GM18907 (cell line): ENCODE data around the gene ECE1.
"Not testable (repeated sequence)": the region's sequence is repeated elsewhere in the genome, so short reads cannot be mapped to it uniquely, and the experiment has no call there.

Experiments used
- ATAC-seq: cut with Tn5 transposase; IDR thresholded peaks from one replicate; pipeline ENCODE4 v1.9.1; 2021; ENCODE audit warnings: mild to moderate bottlenecking, moderate library complexity; ENCODE audit not compliant: unreplicated experiment

The ECE1 gene

DNA sequence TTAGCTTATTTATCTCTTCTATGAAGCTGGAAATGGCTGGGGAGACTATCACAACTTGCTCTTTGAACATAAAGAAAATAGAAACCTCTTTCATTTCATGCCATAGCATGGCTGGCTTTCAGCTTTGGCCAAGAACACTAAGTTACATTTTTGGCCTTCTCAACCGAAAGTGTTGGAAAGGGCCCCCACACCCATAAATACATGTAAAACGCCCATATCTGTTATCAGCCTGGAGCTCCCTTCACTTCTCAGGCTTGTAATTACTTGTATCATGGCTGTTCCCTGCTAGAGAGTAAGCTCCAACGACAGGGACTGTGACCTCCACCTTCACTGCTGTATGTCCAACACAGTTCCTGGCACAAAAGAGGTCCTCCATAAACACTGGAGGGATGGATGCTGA, 100.8 kb downstream of the ECE1 start:
- no peak for ATAC-seq

DNA sequence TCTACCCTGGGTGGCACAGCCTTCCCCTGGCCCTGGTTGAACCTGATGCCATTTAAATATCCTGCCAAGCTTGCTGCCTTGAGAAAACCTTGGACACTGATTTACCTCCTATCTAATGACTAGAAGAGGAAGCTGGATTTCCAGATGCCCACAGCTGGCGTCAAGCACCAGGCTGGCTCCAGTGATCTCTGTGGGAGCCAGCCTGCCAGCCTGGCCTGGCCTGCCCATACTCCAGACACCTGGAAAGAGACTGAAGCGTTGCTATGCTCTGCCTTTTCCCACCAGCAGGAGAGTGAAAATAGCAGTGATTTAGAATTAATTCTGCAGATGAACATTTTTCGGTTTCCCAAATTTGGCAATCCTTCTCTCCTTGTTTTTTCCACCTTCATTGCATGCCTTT, 102.0 kb downstream of the ECE1 start:
- no peak for ATAC-seq

GRCh38 chr1:21185221-21185731, 105.0 kb downstream of the ECE1 start:
- ATAC-seq: no peak

- no peak for ATAC-seq
Observed at GRCh38 chr1:21184276-21184675, 106.0 kb downstream of the ECE1 start.

GRCh38 chr1:21182181-21182731, 108.0 kb downstream of the ECE1 start:
- no peak for ATAC-seq

DNA sequence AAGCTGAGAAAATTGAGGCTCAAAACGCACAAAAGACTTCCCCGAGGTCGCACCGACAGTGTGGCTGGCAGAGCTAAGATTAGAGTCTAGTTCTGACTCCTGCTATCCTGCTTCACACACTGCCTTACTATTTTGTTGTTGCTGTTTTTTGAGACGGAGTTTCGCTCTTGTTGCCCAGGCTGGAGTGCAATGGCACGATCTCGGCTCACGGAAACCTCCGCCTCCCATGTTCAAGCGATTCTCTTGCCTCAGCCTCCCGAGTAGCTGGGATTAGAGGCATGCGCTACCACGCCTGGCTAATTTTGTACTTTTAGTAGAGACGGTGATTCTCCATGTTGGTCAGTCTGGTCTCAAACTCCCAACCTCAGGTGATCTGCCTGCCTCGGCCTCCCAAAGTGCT, 112.0 kb downstream of the ECE1 start:
- ATAC-seq: not testable (repeated sequence)

DNA sequence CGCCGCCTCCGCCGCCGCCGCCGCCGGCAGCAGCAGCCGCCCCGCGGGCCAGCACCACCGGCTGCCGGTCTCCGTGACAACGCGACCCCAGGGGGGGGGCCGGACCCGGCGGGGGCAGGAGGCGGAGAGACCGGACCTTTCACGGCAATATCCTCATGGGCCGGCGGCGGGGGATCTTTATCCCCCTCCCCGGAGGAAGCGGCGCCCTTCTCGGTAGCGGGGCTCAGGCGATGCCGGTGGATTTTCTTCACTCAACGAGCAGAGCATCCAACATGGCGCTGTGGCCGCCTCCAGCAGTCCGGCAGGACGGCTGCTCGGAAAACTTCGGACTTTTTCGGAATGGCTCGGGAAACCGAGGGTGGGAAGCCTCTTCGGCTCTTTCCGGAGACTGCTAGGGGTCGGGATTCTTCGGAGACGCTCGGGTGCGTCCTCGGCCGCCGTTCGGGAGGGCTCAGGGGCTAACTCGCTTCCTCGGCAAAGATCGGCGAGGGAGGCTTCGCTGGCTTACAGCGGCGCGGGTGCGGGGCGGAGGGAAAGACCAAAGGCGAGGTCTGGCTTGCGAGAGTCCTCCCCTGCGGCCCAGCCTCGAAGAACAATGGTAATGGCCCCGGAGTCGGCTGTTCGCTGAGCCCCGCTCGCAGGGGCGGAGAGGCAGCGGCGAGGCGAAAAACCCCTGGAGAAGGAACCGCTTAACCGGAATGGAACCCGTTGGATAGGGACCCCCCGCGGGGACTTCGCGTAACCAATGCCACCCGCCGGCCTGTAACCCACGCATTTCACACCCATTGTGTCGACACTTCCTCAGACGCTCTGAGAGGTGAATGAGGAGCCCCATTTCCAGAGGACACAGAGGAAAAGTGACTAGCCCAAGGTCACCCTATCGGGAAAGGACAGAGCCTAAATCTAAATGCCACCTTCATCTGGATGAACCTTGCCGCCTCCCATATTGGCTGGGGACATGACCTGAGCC, 113.4 kb downstream of the ECE1 start, which contains the start of gene EIF4G3:
Gene EIF4G3, minus strand, starts transcription at position 312 of the 970 bp plus-strand sequence. CDS start 174,155 bp downstream, outside the sequence.
- peak; percentile 93 for ATAC-seq

DNA sequence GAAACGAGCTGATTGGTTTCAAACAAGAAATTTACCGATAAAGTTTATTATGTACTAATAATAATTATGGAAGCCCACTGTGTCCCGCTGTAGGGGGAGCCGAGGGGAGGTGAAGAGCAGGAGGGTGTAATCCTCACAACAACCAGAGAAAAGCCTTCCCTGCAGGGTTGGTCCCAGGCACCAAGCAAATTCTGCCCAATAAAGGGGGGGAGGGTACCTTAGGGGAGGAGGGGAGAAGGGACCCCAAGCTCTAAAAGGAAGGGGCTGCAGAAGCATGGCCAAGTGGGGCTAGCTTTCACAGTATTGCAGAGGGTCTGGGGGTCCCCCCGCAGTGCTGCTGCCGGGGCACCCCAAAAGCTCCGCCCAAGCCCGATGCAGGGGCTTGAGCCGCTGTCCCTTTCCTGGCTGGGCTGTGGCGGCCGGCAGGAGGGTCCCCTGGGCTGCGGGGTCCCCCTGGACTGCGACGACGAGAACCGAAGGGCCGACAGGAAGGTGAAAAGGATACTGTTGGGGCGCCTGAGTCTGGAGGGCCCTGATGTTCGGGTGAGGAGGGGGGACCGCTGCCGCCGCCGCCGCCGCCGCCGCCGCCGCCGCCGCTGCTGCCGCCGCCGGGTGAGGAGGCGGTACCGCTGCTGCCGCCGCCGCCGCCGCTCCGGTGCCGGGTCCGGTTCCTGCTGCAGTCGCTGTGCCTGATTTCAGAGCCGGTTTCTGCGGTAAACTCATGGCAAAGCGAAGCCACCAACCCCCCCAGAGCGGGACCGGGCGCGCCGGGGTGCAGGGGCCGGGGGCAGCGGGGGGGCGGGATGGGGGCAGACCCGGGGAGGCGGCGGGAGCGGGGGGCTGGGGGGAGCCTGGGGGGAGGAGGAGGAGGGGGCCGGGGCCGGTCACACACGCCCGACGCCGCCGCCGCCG, 114.3 kb downstream of the ECE1 start:
- ATAC-seq: peak; percentile 19

GRCh38 chr1:21175324-21175669, 115.0 kb downstream of the ECE1 start:
- no peak for ATAC-seq

DNA sequence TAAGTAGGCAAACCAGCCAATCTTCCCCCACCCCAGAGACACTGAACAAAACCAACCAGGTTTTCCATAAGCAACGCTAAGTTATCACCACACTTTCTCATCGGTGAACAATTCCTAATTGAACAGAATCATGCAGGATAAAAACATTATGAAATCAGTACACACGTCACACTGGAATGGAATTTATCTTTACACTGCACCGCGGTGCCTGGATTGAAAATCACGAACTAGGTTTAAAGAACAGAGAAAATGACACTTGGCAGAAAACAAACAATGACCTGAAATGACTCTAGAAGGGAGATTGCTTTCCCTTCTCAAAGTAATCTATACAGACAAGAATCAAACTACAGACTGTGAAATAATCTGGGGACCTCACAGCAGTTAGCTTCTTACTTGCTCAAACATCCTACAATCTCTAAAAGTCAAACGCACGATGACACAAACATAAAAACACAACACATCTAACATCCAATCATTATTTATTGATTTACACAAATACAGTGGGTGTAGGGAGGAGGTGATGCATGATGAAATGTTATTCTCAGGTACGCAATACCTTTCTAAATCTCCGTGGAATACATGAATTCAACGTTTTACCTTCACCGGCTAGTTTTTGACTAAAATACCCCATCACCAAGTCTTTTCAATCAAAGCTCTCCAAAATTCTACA, 115.5 kb downstream of the ECE1 start:
- no peak for ATAC-seq

DNA sequence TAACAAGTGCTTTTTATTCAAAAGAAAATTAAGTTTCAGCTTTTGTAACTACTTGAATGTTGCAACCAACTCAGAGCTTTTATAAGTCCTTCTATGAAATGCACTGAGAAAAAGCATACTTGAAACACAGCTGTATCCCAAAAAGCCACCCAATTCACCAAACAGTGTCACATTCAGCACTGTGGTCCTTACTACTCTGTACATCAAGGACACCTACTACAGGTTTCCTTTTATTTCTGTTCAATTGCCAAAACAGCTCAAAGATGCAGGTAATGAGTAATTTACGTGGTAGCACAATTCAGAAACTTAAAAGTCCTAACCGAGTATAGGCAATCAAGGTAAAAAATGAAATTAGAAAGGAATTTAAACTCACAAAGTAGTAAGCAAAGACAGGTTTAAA, 116.0 kb downstream of the ECE1 start:
- ATAC-seq: no peak

DNA sequence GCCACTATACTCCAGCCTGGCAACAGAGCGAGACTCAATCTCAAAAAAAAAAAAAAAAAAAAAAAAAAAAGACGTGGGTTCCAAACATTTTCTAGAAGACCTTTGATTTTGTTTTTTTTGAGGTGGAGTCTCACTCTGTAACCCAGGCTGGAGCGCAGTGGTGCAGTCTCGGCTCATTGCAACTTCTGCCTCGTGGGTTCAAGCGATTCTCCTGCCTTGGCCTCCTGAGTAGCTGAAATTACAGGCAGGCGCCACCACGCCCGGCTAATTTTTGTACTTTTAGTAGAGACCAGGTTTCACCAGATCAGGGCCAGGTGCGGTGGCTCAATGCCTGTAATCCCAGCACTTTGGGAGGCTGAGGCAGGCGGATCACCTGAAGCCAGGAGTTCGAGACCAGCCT, 117.2 kb downstream of the ECE1 start:
- not testable (repeated sequence) for ATAC-seq

DNA sequence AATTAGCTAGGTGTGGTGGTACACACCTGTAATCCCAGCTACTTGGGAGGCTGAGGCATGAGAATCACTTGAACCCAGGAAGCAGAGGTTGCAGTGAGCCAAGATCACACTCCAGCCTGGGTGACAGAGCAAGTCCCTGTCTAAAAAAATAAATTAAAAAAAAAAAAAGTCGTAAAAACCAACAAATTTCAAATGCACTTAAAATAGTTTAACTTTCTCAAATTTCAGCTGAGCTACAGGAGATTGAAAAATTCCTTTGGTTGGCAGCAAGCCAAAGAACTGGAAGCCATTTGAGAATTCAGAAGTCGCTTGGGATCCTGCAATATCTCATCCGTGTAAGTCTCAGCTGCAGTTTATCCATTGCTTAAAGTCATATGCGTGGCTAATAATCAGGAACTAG, 119.4 kb downstream of the ECE1 start:
- ATAC-seq: not testable (repeated sequence)

DNA sequence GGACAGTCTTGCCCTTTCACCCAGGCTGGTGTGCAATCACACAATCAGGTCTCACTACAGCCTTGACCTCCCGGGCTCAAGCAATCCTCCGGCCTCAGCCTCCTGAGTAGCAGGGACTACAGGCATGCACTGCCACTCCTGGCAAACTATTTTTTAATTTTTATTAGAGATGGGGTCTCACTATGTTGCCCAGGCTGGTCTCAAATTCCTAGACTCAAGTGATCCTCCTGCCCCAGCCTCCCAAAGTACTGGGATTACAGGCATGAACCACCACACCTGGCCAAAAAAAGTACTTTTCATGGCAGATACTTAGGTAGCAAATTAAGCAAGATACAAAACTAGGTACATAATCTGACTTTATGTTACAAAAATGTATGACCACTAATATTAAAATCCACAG, 121.8 kb downstream of the ECE1 start:
- ATAC-seq: no peak
